ENCODE data around the gene SRD5A1.

- no peak for TF ChIP-seq PATZ1 (CRISPR knock-in tag; IDR thresholded peaks at IDR 0.05; ENCODE audit: borderline replicate concordance)
- no peak for TF ChIP-seq GLIS3 (CRISPR knock-in tag; IDR thresholded peaks at IDR 0.05)
Measured at GRCh38 chr5:6712142-6712576, 78.9 kb downstream of the SRD5A1 start.

Data from SK-N-SH treated with all-trans-retinoic acid at 6 μM for 48 hours (cell line).